GM21737 (cell line): ENCODE results near the gene ZNF862.
"Not testable (repeated sequence)": the region's sequence is repeated elsewhere in the genome, so short reads cannot be mapped to it uniquely, and the experiment has no call there.

ENCODE experiments used
- ATAC-seq: cut with Tn5 transposase; IDR thresholded peaks from one replicate; pipeline ENCODE4 v1.9.1; 2021; ENCODE audit warnings: mild to moderate bottlenecking, moderate library complexity; ENCODE audit not compliant: unreplicated experiment

Gene ZNF862

GRCh38 chr7:149879271-149879743 is 41.1 kb downstream of the ZNF862 start:
- no peak for ATAC-seq

- ATAC-seq = no peak
These were observed 41.8 kb downstream of the ZNF862 start for GRCh38 chr7:149879766-149880637.

GRCh38 chr7:149880638-149881311 is 42.6 kb downstream of the ZNF862 start:
- ATAC-seq = no peak

- no peak for ATAC-seq
These were observed 43.4 kb downstream of the ZNF862 start for GRCh38 chr7:149881328-149882247.

- ATAC-seq = no peak
These were observed 44.3 kb downstream of the ZNF862 start for GRCh38 chr7:149882248-149883047.

- no peak for ATAC-seq
These were observed 44.9 kb downstream of the ZNF862 start for GRCh38 chr7:149883048-149883438.

- peak; percentile 77 for ATAC-seq
These were observed 45.3 kb downstream of the ZNF862 start for GRCh38 chr7:149883452-149883861.

- ATAC-seq = no peak
These were observed 45.8 kb downstream of the ZNF862 start for GRCh38 chr7:149884016-149884415.

GRCh38 chr7:149884541-149884940 is 46.4 kb downstream of the ZNF862 start:
- ATAC-seq = no peak

- no peak for ATAC-seq
These were observed 47.2 kb downstream of the ZNF862 start for GRCh38 chr7:149885191-149886017.

- no peak for ATAC-seq
These were observed 47.8 kb downstream of the ZNF862 start for GRCh38 chr7:149886018-149886415.

GRCh38 chr7:149887311-149887710 is 49.1 kb downstream of the ZNF862 start:
- no peak for ATAC-seq

- ATAC-seq = not testable (repeated sequence)
These were observed 52.5 kb downstream of the ZNF862 start for GRCh38 chr7:149890715-149891114.

GRCh38 chr7:149894957-149895356 is 56.8 kb downstream of the ZNF862 start:
- ATAC-seq = not testable (repeated sequence)

GRCh38 chr7:149907776-149908376 is 69.7 kb downstream of the ZNF862 start:
- not testable (repeated sequence) for ATAC-seq

GRCh38 chr7:149910219-149910618 is 72.0 kb downstream of the ZNF862 start:
- not testable (repeated sequence) for ATAC-seq

- not testable (repeated sequence) for ATAC-seq
These were observed 74.0 kb downstream of the ZNF862 start for GRCh38 chr7:149912126-149912525.
